Fibroblast of lung (primary cell): ENCODE results near the gene FAR1.

Source experiments
- CTCF ChIP-seq, 2 donors: IDR thresholded peaks in 1 of 2; conservative IDR thresholded peaks in 1 of 2; 1 replicate in 1 of 2; 2 replicates in 1 of 2; pipeline ENCODE4 v1.5.1; 2011 to 2012; ENCODE audit warnings: low read length in 2 of 2, control low read depth in 1 of 2, inconsistent platforms in 1 of 2, low read depth in 1 of 2, mild to moderate bottlenecking in 1 of 2
- EZH2 ChIP-seq: IDR thresholded peaks from 2 replicates; pipeline ENCODE4 v1.5.1; 2012; ENCODE audit warnings: low read length, control low read depth, mild to moderate bottlenecking; ENCODE audit errors: missing control alignments

GRCh38 chr11:13649619-13650018, 18.8 kb upstream of the FAR1 start:
- no peak for TF ChIP-seq CTCF (conservative IDR thresholded peaks at IDR 0.05 in 1 of 2, IDR thresholded peaks at IDR 0.05 in 1 of 2; ENCODE audit: low read depth in 1 of 2, low read length in 2 of 2)
- no peak for TF ChIP-seq EZH2
